ENCODE data around the gene STOX1. TPM values are rescaled to one million over a fixed set of nuclear protein-coding genes. Genes with fewer than 3 reads are reported as not detected.
A peak's percentile ranks its signal among the peaks of the same experiment; 100 is the strongest.
"Not testable (repeated sequence)": the region's sequence is repeated elsewhere in the genome, so short reads cannot be mapped to it uniquely, and the experiment has no call there.

STOX1 gene
- under 1 TPM; 0.21 to 0.39 TPM for total RNA-seq

DNA sequence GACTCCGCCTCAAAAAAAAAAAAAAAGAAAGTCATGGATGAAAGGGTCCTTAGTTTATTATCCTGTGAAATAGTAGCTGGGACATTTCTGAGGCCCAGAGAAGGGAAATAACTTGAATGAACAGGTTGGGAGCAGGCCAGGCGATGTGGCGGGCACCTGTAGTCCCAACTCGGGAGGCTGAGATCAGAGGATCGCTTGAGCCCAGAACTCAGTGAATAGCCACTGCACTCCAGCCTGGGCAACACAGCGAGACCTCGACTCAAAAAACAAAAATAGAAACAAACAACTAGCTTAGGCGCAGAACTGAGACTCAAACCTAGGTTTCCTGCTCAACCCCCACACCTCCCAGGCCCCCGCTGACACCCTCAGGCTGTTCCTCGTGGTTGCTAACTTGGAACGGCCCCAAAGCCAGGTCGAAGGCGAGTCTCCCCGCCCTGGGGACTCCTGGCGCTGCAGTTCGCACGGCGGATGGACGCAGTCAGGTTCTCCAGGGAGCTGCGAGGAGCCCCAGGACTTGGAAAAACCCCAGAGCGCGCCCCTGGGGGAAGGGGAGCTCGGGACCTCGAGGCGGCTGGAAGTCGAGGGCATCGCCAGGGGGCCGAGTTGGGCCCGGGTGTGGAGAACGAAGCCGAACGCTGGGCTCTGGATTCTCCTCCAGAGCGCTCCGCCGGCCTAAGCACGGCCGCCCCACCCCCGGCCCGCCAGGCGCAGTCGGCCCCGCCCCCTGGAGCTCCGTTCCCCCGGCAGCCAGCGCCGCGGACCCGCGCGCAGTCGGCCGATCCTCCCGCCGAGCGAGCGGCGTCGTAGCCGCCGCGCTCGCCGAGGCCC lies at the start of gene STOX1:
Gene STOX1 (plus strand): TSS at position 768 of the 828 bp plus-strand sequence. CDS start 93 bp downstream, outside the sequence.
- no peak within 1 kb of the TSS for H3K27ac Mint-ChIP-seq
- no peaks in the 10 kb centered on the region for H3K9me3 Mint-ChIP-seq
- no peaks in the 10 kb centered on the region for H3K4me1 Mint-ChIP-seq
- no peaks in the 10 kb centered on the region for H3K36me3 Mint-ChIP-seq (ENCODE audit: low read depth)
- H3K27me3 Mint-ChIP-seq, result no peaks in the 10 kb centered on the region
- peak within 1 kb of the TSS; percentile 74 for H3K4me3 Mint-ChIP-seq
- ATAC-seq (replicated peaks), result peak; percentile 89

DNA sequence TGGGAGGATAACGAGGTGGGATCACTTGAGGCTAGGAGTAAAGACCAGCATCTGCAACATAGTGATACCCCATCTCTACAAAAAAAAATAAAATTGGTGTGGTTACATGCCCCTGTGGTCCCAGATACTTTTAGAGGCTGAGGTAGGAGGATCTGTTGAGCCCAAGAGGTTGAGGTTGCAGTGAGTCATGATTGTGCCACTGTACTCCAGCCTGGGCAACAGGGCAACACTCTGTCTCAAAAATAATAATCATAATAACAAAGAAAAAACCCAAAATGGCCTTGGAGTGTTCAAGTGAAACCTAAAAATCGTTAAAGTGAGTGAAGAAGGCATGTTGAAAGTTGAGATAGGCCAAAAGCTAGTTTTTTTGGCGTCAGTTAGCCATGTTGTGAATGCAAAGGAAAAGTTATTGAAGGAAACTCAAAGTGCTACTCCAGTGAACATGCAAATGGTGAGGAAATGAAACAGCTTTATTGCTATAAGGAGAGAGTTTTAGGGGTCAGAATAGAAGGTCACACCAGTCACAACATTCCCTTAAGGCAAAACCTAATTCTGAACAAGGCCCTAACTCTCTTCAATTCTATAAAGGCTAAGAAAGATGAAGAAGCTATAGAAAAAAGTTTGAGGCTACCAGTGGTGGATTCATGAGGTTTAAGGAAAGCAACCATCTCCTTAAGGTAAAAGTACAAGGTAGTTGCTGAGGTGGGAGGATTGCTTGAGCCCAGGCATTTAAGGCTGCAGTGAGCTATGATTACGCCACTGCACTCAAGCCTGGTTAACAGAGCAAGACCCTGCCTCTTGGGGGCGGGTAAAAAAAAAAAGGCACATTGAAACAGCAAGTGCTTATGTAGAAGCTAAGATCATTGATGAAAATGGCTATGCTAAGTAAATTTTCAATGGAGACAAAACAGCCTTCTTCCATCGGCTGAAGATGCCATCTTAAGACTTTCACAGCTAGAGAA lies 45.4 kb upstream of the STOX1 start:
- Mint-ChIP-seq H3K4me1 (no peaks in the 10 kb centered on the region), H3K27ac (no peak overlapping the region), H3K4me3 (no peak overlapping the region), H3K36me3 (ENCODE audit: low read depth) (peaks cover 98% of the 10 kb centered on the region), H3K27me3 (no peaks in the 10 kb centered on the region), H3K9me3 (no peaks in the 10 kb centered on the region)
- no peak for ATAC-seq (replicated peaks)

GRCh38 chr10:68784476-68784875 lies 42.9 kb upstream of the STOX1 start:
- peaks cover 98% of the 10 kb centered on the region for H3K36me3 Mint-ChIP-seq (ENCODE audit: low read depth)
- ATAC-seq (replicated peaks), result no peak

DNA sequence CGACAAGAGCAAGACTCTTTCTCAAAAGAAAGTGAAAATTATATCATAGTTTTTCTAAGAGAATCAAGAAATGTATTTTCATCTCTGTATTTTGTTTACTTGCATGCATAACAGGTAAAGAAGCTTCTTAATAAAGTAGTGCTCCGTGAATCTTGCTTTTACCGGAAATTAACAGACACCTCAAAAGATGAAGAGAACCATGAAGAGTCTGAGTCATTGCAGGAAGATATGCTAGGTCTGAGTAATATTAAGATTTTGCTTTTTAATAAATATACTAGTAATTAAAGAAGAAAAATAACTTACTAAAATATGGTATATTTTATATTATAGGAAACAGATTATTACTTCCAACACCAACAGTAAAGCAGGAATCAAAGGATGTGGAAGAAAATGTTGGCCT lies 39.5 kb upstream of the STOX1 start:
- ATAC-seq (replicated peaks), result peak; percentile 52
- no peaks in the 10 kb centered on the region for H3K9me3 Mint-ChIP-seq
- H3K27ac Mint-ChIP-seq, result peak overlapping the region; percentile 52
- H3K27me3 Mint-ChIP-seq, result no peaks in the 10 kb centered on the region
- no peaks in the 10 kb centered on the region for H3K4me1 Mint-ChIP-seq
- H3K4me3 Mint-ChIP-seq, result no peak overlapping the region
- peaks cover 98% of the 10 kb centered on the region for H3K36me3 Mint-ChIP-seq (ENCODE audit: low read depth)

More at GRCh38 chr10:68784476-68784875, 42.9 kb upstream of the STOX1 start:
- Mint-ChIP-seq H3K27me3 (no peaks in the 10 kb centered on the region), H3K4me3 (no peak overlapping the region), H3K4me1 (no peaks in the 10 kb centered on the region), H3K9me3 (no peaks in the 10 kb centered on the region), H3K27ac (no peak overlapping the region)

- Mint-ChIP-seq H3K4me1 (no peaks in the 10 kb centered on the region), H3K27ac (no peak overlapping the region), H3K9me3 (no peaks in the 10 kb centered on the region), H3K36me3 (ENCODE audit: low read depth) (peaks cover 100% of the 10 kb centered on the region), H3K27me3 (no peaks in the 10 kb centered on the region), H3K4me3 (no peak overlapping the region)
- no peak for ATAC-seq (replicated peaks)
These were observed 36.9 kb upstream of the STOX1 start for GRCh38 chr10:68790476-68790875.

DNA sequence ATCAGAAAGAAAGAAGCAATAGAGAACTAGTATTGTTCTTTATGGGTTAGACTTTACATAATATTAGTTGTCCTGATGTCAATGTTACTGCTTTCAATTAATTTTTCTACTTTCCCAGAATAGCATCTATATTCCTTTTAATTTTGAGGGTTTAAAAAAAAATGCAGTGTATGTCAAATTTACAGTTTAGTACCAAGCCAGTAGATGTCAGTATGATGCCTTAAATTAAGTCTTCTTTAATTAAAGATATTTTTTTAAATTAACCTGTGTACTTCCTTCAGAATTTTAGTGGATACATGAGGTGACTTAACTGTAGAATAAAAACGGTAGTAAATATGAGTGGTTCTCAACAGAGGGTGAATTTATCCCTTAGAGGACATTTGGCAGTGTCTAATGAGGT lies 35.2 kb upstream of the STOX1 start:
- no peak for ATAC-seq (replicated peaks)
- Mint-ChIP-seq H3K4me3 (no peak overlapping the region), H3K9me3 (no peaks in the 10 kb centered on the region), H3K4me1 (no peaks in the 10 kb centered on the region), H3K36me3 (ENCODE audit: low read depth) (peaks cover 90% of the 10 kb centered on the region), H3K27ac (no peak overlapping the region), H3K27me3 (no peaks in the 10 kb centered on the region)

- no peak for ATAC-seq (replicated peaks)
- no peak overlapping the region for H3K27ac Mint-ChIP-seq
These were observed 31.3 kb upstream of the STOX1 start for GRCh38 chr10:68795886-68796532.

DNA sequence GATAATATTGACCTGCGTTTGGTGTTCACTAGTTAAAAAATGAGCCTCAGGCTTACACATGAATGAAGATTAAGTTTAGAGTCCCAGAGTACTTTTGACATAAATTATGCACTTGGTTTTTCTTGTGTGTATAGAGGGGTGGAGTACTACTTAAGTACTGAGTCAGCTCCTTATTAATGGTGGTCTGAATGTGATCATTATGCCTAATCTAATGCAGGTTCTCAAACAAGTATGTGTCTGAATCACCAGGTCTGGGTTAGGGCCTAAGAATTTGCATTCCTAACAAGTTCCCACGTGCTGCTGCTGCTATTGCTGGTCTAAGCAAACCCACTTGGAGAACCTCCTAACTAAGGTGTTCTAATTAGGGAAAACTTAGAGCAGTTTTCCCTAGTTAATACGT lies 30.7 kb upstream of the STOX1 start:
- Mint-ChIP-seq H3K4me3 (no peak overlapping the region), H3K9me3 (no peaks in the 10 kb centered on the region), H3K36me3 (ENCODE audit: low read depth) (peaks cover 45% of the 10 kb centered on the region), H3K27ac (no peak overlapping the region), H3K4me1 (no peaks in the 10 kb centered on the region), H3K27me3 (no peaks in the 10 kb centered on the region)
- ATAC-seq (replicated peaks), result no peak

More at GRCh38 chr10:68795886-68796532, 31.3 kb upstream of the STOX1 start:
- no peaks in the 10 kb centered on the region for H3K9me3 Mint-ChIP-seq
- no peaks in the 10 kb centered on the region for H3K27me3 Mint-ChIP-seq
- H3K36me3 Mint-ChIP-seq (ENCODE audit: low read depth), result peaks cover 51% of the 10 kb centered on the region
- H3K4me3 Mint-ChIP-seq, result no peak overlapping the region
- no peaks in the 10 kb centered on the region for H3K4me1 Mint-ChIP-seq

DNA sequence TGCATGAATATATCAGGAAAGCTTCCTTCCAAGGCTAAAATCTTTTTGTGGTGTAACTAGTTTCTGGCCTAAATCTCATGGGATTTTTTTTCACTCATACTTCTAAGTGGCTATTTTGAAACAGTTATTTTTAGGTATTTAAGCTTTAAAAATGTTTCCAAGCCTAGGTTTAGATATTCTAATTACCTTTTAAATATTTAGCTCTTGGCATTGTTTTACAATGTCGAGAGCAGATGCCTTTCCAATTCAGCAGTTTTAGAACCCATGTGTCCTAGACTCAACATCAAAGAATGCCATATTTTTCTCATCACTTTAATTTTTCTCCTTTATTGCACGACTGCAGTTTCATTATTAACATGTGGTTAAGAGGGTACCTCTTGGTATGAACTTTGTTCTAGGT lies 27.1 kb upstream of the STOX1 start:
- Mint-ChIP-seq H3K27ac (no peak overlapping the region), H3K27me3 (no peaks in the 10 kb centered on the region)

GRCh38 chr10:68804692-68805091 lies 22.6 kb upstream of the STOX1 start:
- no peaks in the 10 kb centered on the region for H3K4me1 Mint-ChIP-seq
- ATAC-seq (replicated peaks), result no peak
- no peaks in the 10 kb centered on the region for H3K27me3 Mint-ChIP-seq
- H3K27ac Mint-ChIP-seq, result no peak overlapping the region
- no peaks in the 10 kb centered on the region for H3K9me3 Mint-ChIP-seq
- H3K4me3 Mint-ChIP-seq, result no peak overlapping the region
- H3K36me3 Mint-ChIP-seq (ENCODE audit: low read depth), result no peaks in the 10 kb centered on the region

More for the DNA sequence above, 27.1 kb upstream of the STOX1 start:
- H3K4me3 Mint-ChIP-seq, result no peak overlapping the region
- no peaks in the 10 kb centered on the region for H3K9me3 Mint-ChIP-seq
- no peak for ATAC-seq (replicated peaks)
- H3K36me3 Mint-ChIP-seq (ENCODE audit: low read depth), result peaks cover 9% of the 10 kb centered on the region
- no peaks in the 10 kb centered on the region for H3K4me1 Mint-ChIP-seq

DNA sequence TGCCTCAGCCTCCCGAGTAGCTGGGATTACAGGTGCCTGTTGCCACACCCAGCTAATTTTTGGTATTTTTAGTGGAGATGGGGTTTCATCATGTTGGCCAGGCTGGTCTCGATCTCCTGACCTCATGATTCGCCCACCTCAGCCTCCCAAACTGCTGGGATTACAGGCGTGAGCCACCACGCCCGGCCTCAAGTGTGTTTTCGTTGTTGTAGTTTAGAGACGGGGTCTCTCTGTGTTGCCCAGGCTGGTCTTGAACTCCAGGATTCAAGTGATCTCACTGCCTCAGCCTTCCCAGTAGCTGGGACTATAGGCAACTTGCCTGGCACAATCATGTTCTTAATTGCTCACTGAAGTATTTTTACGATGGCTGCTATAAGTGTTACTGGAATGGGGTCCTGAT lies 16.5 kb upstream of the STOX1 start:
- not testable (repeated sequence) for H3K36me3 Mint-ChIP-seq (ENCODE audit: low read depth); H3K4me3 Mint-ChIP-seq; H3K27ac Mint-ChIP-seq; H3K4me1 Mint-ChIP-seq; H3K9me3 Mint-ChIP-seq; ATAC-seq (replicated peaks); H3K27me3 Mint-ChIP-seq

DNA sequence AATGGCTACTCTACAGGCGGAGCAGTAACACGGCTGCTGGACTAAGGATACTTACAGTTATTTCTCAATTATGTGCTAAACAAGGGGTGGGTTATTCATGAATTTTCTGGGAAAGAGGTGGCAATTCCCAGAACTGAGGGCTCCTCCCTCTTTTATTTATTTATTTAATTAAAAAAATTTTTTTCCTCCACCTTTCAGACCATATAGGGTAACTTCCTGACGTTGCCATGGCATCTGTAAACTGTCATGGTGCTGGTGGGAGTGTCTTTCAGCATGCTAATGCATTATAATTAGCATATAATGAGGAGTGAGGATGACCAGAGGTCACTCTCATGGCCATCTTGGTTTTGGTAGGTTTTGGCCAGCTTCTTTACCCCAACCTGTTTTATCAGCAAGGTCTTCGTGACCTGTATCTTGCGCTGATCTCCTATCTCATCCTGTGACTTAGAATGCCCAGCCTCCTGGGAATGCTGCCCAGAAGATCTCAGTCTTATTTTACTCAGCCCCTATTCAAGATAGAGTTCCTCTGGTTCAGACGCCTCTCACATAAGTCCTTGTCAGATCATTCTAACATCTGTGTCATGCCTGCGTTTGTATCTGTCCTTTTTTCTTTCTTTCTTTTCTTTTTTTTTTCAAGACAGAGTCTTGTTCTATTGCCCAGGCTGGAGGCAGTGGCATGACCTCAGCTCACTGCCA lies 15.9 kb upstream of the STOX1 start:
- Mint-ChIP-seq H3K27ac (no peak overlapping the region), H3K9me3 (no peaks in the 10 kb centered on the region), H3K36me3 (ENCODE audit: low read depth) (no peaks in the 10 kb centered on the region), H3K4me3 (no peak overlapping the region), H3K27me3 (no peaks in the 10 kb centered on the region), H3K4me1 (no peaks in the 10 kb centered on the region)
- no peak for ATAC-seq (replicated peaks)

- H3K9me3 Mint-ChIP-seq, result no peaks in the 10 kb centered on the region
- H3K4me1 Mint-ChIP-seq, result no peaks in the 10 kb centered on the region
- no peaks in the 10 kb centered on the region for H3K36me3 Mint-ChIP-seq (ENCODE audit: low read depth)
- no peak for ATAC-seq (replicated peaks)
- no peak overlapping the region for H3K27ac Mint-ChIP-seq
- H3K27me3 Mint-ChIP-seq, result no peaks in the 10 kb centered on the region
- no peak overlapping the region for H3K4me3 Mint-ChIP-seq
These were observed 14.9 kb upstream of the STOX1 start for GRCh38 chr10:68812420-68812819.

DNA sequence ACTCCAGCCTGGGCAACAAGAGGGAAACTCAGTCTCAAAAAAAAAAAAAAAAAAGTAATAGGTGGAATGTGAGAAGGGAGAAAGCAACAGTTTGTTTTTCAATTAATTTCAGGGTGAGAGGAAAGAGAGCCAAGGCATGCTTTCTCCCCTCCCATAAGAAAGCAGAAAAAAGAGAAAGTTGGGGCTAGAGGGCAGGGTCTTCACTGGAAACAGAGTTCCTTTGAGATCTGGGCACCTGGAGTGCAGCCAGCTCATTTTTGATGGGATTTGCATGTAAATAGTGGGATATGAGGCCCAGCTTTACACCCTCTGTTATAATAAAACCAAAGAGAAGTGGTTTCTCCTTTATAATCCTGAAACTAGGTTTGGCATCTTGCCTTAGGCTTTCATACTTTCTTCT lies 13.8 kb upstream of the STOX1 start:
- Mint-ChIP-seq H3K36me3 (ENCODE audit: low read depth) (no peaks in the 10 kb centered on the region), H3K9me3 (no peaks in the 10 kb centered on the region), H3K4me1 (no peaks in the 10 kb centered on the region), H3K4me3 (no peak overlapping the region), H3K27ac (no peak overlapping the region), H3K27me3 (no peaks in the 10 kb centered on the region)
- no peak for ATAC-seq (replicated peaks)
